GM23338 (cell line): ENCODE data around the gene PTPN21. TPM values are rescaled to one million over a fixed set of nuclear protein-coding genes. Genes with fewer than 3 reads are reported as not detected.

ENCODE experiments used
- ATAC-seq: fragments of 200-7000 bp; cut with Tn5 transposase; 3 replicates; pipeline ENCODE4 v1.9.1; 2020
- DNase-seq: peaks from one replicate; pipeline ENCODE4 v3.0.0-alpha.2; 2015; ENCODE audit warnings: low spot score
- H2AFZ ChIP-seq: fragments of 200-600 bp; sonication (generic); 2 replicates; pipeline ENCODE4 v1.8.0; 2016; ENCODE audit warnings: antibody characterized with exemption, mild to moderate bottlenecking, moderate library complexity
- H3F3A ChIP-seq: fragments of 200-600 bp; sonication (generic); replicated peaks from 2 replicates; pipeline ENCODE4 v1.8.0; 2017; ENCODE audit warnings: antibody characterized with exemption, mixed run types, low read depth
- H3K27ac ChIP-seq: fragments of 200-600 bp; sonication (generic); 2 replicates; pipeline ENCODE4 v1.6.1; 2016; ENCODE audit warnings: low read depth
- H3K27me3 ChIP-seq: fragments of 200-600 bp; sonication (generic); 2 replicates; pipeline ENCODE4 v1.8.0; 2016; ENCODE audit warnings: mild to moderate bottlenecking, mixed run types, moderate library complexity; ENCODE audit not compliant: insufficient read depth
- H3K36me3 ChIP-seq: fragments of 200-600 bp; sonication (generic); 2 replicates; pipeline ENCODE4 v1.8.0; 2016; ENCODE audit warnings: mild to moderate bottlenecking; ENCODE audit not compliant: insufficient read depth
- H3K4me1 ChIP-seq: fragments of 200-600 bp; sonication (generic); 2 replicates; pipeline ENCODE4 v1.8.0; 2016; ENCODE audit warnings: mild to moderate bottlenecking, moderate library complexity; ENCODE audit not compliant: insufficient read depth
- H3K4me2 ChIP-seq: fragments of 200-600 bp; sonication (generic); 2 replicates; pipeline ENCODE4 v1.7.1; 2017; ENCODE audit warnings: mixed run types
- H3K4me3 ChIP-seq: fragments of 200-600 bp; sonication (generic); 2 replicates; pipeline ENCODE4 v1.6.1; 2016; ENCODE audit warnings: mixed run types
- H3K79me2 ChIP-seq: fragments of 200-600 bp; sonication (generic); replicated peaks from 2 replicates; pipeline ENCODE4 v1.8.0; 2017; ENCODE audit warnings: mild to moderate bottlenecking; ENCODE audit not compliant: insufficient read depth
- H3K9me2 ChIP-seq: fragments of 200-600 bp; sonication (generic); 2 replicates; pipeline ENCODE4 v1.8.0; 2017; ENCODE audit not compliant: insufficient read depth
- H4K20me1 ChIP-seq: fragments of 200-600 bp; sonication (generic); replicated peaks from 2 replicates; pipeline ENCODE4 v1.8.0; 2017; ENCODE audit warnings: mild to moderate bottlenecking; ENCODE audit not compliant: insufficient read depth
- H3K27ac Mint-ChIP-seq: 2 replicates; pipeline ENCODE4 v1.8.0; 2020; ENCODE audit warnings: inconsistent platforms, mild to moderate bottlenecking, moderate library complexity, mixed read lengths
- H3K27me3 Mint-ChIP-seq: 3 replicates; pipeline ENCODE4 v1.8.0; 2022; ENCODE audit warnings: low read depth, mild to moderate bottlenecking, moderate library complexity, mixed read lengths, inconsistent platforms; ENCODE audit not compliant: insufficient read depth, poor library complexity
- H3K36me3 Mint-ChIP-seq: 3 replicates; pipeline ENCODE4 v1.8.0; 2021; ENCODE audit warnings: low read depth, mild to moderate bottlenecking, inconsistent platforms, moderate library complexity, mixed read lengths
- H3K4me1 Mint-ChIP-seq: 3 replicates; pipeline ENCODE4 v1.8.0; 2020; ENCODE audit warnings: mild to moderate bottlenecking, inconsistent platforms, mixed read lengths
- H3K4me3 Mint-ChIP-seq: 3 replicates; pipeline ENCODE4 v1.8.0; 2021; ENCODE audit warnings: moderate library complexity, mild to moderate bottlenecking, inconsistent platforms, mixed read lengths
- H3K9me3 Mint-ChIP-seq: 3 replicates; pipeline ENCODE4 v1.8.0; 2020; ENCODE audit warnings: moderate library complexity, mild to moderate bottlenecking, inconsistent platforms, mixed read lengths
- CREB1 ChIP-seq: fragments of 250-450 bp; sonication (Bioruptor Pico); IDR thresholded peaks from 2 replicates; pipeline ENCODE4 v1.5.0; 2020; ENCODE audit warnings: low read depth, mild to moderate bottlenecking, moderate library complexity
- ETS1 ChIP-seq: IDR thresholded peaks from 2 replicates; pipeline ENCODE4 v1.6.1; 2016; ENCODE audit warnings: antibody characterized with exemption
- EZH2 ChIP-seq: fragments of 200-600 bp; sonication (generic); IDR thresholded peaks from one replicate; pipeline ENCODE4 v1.8.0; 2017; ENCODE audit warnings: antibody characterized with exemption, mild to moderate bottlenecking, low read depth; ENCODE audit not compliant: unreplicated experiment
- EZH2phosphoT487 ChIP-seq: fragments of 200-600 bp; sonication (generic); IDR thresholded peaks from one replicate; pipeline ENCODE4 v1.8.1; 2018; ENCODE audit warnings: antibody characterized with exemption; ENCODE audit not compliant: unreplicated experiment
- JUNB ChIP-seq: IDR thresholded peaks from one replicate; pipeline ENCODE4 v1.6.1; 2016; ENCODE audit warnings: antibody characterized with exemption; ENCODE audit not compliant: unreplicated experiment
- NANOG ChIP-seq: IDR thresholded peaks from 2 replicates; pipeline ENCODE4 v1.6.1; 2016; ENCODE audit warnings: antibody characterized with exemption, borderline replicate concordance
- POLR2AphosphoS5 ChIP-seq: IDR thresholded peaks from 2 replicates; pipeline ENCODE4 v1.6.1; 2016; ENCODE audit warnings: antibody characterized with exemption, low read depth
- REST ChIP-seq: IDR thresholded peaks from one replicate; pipeline ENCODE4 v1.6.1; 2018; ENCODE audit warnings: antibody characterized with exemption; ENCODE audit not compliant: unreplicated experiment
- STAT1 ChIP-seq: IDR thresholded peaks from one replicate; pipeline ENCODE4 v1.6.1; 2016; ENCODE audit warnings: antibody characterized with exemption; ENCODE audit not compliant: unreplicated experiment
- ZNF114 ChIP-seq: fragments of 250-450 bp; sonication (Bioruptor Pico); IDR thresholded peaks from 2 replicates; pipeline ENCODE4 v1.5.0; 2020; ENCODE audit warnings: mild to moderate bottlenecking, moderate library complexity
- ZNF331 ChIP-seq: fragments of 250-450 bp; sonication (Bioruptor Pico); IDR thresholded peaks from 2 replicates; pipeline ENCODE4 v1.5.0; 2020; ENCODE audit warnings: low read depth, mild to moderate bottlenecking, moderate library complexity
- ZNF462 ChIP-seq: fragments of 250-450 bp; sonication (Bioruptor Pico); IDR thresholded peaks from 2 replicates; pipeline ENCODE4 v1.5.0; 2020; ENCODE audit warnings: mild to moderate bottlenecking, moderate library complexity
- polyA plus RNA-seq: library from polyadenylated mRNA; unstranded; fragments of >200 nt; fragmentation: Nextera tagmentation; extraction: Ambion mirVana; gene quantifications from 2 replicates; pipeline ENCODE4 v1.2.1, GENCODE V29; 2016
- total RNA-seq: library from RNA; depleted of rRNA; stranded (reverse); fragments of >200 nt; shearing (Covaris generic); gene quantifications from 2 replicates; pipeline ENCODE4 v1.2.3, GENCODE V29; 2014

PTPN21 gene
- total and polyA plus RNA-seq, 2 experiments from 2014 or later, result 2.7 to 5.6 TPM

GRCh38 chr14:88519907-88520306 is 34.9 kb downstream of the PTPN21 start (continued):
- no peak for TF ChIP-seq REST
- TF ChIP-seq CREB1 (CRISPR knock-in tag), result no peak
- TF ChIP-seq NANOG, result no peak

- Histone ChIP-seq H3F3A (no peaks in the 10 kb centered on the region), H3K9me2 (no peaks in the 10 kb centered on the region), H3K4me3 (no peak overlapping the region), H3K4me1 (no peaks in the 10 kb centered on the region), H4K20me1 (peaks cover 3% of the 10 kb centered on the region), H2AFZ (no peak overlapping the region), H3K27me3 (no peaks in the 10 kb centered on the region), H3K79me2 (0 out of 2 replicates have a peak, but pooled peaks cover 3% of the 10 kb centered on the region), H3K27ac (no peak overlapping the region), H3K36me3 (no peaks in the 10 kb centered on the region), H3K4me2 (no peak overlapping the region)
- DNase-seq, result no peak
- Mint-ChIP-seq H3K4me1 (no peaks in the 10 kb centered on the region), H3K27me3 (peaks cover 2% of the 10 kb centered on the region), H3K4me3 (no peak overlapping the region), H3K9me3 (no peaks in the 10 kb centered on the region), H3K36me3 (no peaks in the 10 kb centered on the region), H3K27ac (no peak overlapping the region)
- no peak for ATAC-seq
- TF ChIP-seq EZH2 (no peak), ZNF331 (no peak), ZNF114 (no peak), ZNF462 (CRISPR knock-in tag) (no peak), POLR2AphosphoS5 (no peak), EZH2phosphoT487 (no peak), NANOG (no peak), CREB1 (CRISPR knock-in tag) (no peak), ETS1 (no peak), STAT1 (no peak), JUNB (no peak)
Measured at GRCh38 chr14:88518592-88519512, 36.0 kb downstream of the PTPN21 start.
